Measurements from ENCODE around the gene QSOX2.

The QSOX2 gene

GRCh38 chr9:136264031-136264430 lies 18.4 kb upstream of the QSOX2 start:
- DNase-seq, result no peak

- DNase-seq, result no peak
These were observed 17.1 kb upstream of the QSOX2 start for GRCh38 chr9:136262671-136263178.

GRCh38 chr9:136261686-136262430 lies 16.2 kb upstream of the QSOX2 start:
- DNase-seq, result no peak

DNA sequence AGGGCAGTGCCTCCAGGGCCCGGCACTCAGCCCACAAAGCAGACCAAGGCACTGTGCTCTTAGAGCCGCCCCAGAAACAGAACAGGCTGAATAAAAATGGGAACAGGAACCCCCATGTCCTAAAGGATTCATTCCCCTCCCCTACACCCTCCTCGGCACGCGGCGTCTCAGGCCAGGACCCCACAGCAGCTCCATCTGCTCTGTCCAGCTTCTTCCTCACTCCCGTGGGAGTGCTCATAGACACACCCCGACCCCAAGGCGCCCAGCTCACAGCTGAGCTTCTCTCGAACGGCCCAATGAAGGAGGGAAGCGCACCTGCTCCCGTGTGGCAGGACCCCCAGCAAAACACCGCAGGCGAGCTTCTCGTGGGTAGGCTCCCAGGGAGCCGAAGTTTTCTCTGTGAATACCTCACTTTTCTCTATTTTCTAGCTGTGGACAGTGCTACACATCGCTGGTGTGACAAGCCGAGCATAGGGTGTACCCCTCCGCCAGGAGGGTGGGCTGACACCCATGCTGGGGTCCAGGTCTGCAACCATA lies 15.4 kb upstream of the QSOX2 start:
- no peak for DNase-seq

DNA sequence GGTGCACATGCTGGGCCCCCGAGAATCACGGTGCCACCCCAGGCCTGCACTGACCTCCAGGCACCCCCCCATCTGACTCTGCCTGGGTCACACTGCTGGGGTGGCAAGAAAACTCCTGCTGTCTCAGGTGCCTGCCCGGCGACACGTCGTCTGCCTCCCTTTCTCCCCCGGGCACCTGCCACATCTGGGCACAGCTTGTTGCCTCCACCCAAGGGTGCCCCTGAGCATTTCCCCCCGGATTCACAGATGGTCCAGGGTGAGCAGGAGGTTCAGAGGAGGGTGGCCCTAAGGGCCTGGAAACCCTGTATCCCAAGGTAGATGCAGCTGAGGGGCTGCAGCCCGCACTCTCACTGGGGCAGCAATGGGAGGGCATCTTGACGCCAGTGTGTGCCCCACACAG lies 14.9 kb upstream of the QSOX2 start:
- no peak for DNase-seq

DNA sequence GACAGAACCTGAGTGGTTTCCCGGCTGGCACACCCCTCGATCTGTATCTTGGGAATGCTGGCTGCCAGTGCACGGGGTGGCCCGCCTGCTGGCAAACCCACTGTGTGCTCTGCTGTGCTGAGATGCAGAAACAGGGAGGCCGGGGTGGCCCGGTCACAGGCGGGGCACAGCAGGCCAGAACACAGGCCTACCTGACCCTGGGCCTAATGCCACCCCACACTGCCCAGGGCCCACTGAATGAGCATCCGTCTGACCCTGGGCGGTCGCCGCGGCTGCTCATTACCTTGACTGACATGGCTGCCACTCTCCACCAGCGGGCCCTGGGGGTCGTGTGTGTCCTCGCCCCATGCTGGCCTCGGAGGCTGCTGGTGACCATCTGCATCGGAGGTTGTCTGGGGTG lies 14.2 kb upstream of the QSOX2 start:
- no peak for DNase-seq

DNA sequence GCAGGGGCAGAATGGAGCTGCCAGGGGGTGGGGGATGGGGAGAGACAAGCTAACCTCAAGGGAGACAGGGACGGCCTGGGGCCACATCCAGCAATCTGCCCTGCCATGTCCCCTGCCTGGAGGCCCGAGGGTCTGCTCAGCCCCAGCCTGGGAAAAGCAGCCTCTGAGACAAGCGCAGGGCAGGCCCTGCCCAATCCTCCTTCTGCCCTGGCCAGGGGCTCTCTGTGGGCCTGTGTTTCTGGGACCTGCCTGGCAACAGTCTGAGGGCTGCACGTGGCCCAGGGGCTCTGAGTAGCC lies 13.9 kb upstream of the QSOX2 start:
- no peak for DNase-seq

- DNase-seq, result no peak
These were observed 13.3 kb upstream of the QSOX2 start for GRCh38 chr9:136258786-136259516.

DNA sequence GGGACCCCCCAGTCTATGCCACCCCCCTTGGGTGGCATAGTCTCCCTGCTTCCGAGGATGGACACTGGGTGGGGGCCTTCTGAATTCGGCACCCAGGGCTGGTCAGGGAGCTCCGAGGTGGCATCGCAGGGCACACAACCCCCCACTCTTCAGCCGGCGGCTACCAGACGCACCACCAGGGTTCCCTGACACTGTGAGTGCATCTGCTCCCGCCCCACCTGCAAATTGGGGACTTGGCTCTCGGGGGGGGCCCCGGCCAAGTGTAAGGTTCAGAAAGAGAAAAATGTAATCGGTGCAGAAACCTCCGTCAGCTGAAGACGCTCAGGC lies 12.7 kb upstream of the QSOX2 start:
- no peak for DNase-seq

GRCh38 chr9:136257381-136258298 lies 12.0 kb upstream of the QSOX2 start:
- DNase-seq, result no peak

GRCh38 chr9:136255896-136256890 lies 10.6 kb upstream of the QSOX2 start:
- DNase-seq, result no peak

GRCh38 chr9:136255166-136255538 lies 9.5 kb upstream of the QSOX2 start:
- no peak for DNase-seq

DNA sequence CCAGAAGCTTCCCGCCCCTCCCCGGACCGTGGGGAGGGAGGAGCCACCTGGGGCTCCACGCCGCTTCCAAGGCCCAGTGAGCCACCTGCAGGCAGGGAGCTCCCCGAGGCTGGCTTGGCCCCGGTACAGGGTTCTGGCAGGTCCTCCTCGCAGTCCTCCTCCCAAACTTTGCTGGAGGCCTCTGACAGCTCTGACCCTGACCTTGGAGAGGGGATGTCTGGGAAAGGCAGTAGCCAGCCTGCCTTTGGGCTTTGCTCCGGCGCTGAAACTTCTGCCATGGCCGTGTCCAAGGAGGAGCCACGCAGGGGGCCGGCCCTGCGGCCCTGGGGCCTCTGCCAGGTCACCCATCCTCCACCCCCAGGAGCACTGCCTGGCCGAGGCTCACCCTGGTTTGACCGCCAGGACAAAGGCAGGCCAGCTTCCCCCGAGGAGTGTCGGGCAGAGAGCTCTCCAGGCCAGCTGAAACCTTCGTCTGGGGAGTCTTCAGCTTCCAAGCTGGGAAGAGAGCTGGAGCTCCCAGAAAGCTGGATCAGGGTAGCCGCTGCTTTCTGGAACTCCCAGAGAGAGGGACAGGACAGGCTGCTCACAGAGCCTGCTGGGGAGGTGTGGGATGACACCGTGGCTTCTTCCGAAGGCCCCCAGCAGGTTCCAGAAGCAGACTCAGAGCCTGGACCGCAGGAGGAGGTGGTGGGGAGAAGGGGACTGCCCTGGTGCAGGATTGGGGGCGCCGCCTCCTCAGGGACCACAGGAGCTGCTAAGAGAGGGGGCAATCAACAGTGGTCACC lies 9.0 kb upstream of the QSOX2 start:
- no peak for DNase-seq

GRCh38 chr9:136253246-136254130 lies 7.9 kb upstream of the QSOX2 start:
- DNase-seq, result no peak

GRCh38 chr9:136252846-136253245 lies 7.2 kb upstream of the QSOX2 start:
- no peak for DNase-seq

DNA sequence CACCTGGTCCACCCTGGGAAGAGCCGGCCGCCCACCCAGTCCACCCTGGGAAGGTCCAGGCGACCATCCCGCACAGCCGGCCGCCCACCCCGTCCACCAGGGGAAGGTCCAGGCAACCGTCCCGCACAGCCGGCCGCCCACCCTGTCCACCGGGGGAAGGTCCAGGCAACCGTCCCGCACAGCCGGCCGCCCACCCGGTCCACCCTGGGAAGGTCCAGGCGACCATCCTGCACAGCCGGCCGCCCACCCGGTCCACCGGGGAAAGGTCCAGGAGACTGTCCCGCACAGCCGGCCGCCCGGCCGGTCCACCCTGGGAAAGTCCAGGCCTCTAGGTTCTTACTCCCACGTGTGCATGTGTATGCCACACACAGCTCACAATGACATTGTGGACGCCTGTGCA lies 6.7 kb upstream of the QSOX2 start:
- DNase-seq, result no peak

DNA sequence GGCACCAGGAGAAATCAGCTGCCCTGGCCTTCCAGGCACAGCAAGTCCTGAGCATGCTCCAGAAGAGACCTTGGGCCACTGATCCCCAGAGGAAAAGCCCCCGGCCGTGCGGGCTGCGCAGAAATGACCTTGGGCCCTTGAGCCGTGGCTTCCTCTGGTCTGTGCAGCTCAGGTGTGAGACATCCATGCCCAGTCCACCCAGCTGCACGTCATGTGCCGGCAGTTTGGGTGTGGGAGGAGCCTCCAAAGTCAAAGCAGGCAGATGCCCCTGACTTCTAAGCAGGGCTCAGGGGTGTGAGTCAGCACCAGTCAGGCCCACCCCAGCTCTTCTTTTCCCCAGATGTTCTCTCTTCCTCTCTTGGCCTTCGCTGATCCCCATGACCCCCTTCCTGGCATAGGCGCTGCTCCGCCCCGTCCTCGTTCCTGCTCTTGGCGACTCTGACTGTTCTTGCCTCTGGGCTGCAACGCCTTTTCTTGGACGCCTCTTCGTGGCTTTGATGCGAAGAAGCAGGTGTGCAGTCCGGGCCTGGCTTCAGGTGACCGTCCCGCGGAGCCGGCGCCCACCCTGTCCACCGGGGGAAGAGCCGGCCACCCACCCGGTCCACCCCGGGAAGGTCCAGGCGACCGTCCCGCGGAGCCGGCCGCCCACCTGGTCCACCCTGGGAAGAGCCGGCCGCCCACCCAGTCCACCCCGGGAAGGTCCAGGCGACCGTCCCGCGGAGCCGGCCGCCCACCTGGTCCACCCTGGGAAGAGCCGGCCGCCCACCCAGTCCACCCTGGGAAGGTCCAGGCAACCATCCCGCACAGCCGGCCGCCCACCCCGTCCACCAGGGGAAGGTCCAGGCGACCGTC lies 5.9 kb upstream of the QSOX2 start:
- no peak for DNase-seq

DNA sequence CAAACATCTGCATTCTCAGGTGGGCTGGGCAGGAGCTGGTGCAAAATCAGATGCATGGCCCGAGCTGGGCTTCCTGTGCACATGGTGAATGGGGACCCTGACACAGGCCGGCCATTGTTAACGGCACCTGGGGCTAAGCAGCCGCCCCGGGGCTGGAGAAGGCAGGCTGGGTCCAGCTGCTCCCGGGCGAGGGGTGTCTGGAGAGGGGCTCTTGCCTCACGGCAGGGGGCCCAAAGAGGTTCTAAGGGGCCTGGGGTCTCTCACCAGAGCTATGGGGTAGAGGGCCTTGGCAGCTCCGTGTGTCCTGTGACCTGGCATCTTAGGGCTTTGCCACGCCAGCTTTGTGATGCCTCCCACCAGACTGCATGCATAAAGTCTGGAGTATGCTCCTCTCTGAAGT lies 5.1 kb upstream of the QSOX2 start:
- DNase-seq, result no peak

DNA sequence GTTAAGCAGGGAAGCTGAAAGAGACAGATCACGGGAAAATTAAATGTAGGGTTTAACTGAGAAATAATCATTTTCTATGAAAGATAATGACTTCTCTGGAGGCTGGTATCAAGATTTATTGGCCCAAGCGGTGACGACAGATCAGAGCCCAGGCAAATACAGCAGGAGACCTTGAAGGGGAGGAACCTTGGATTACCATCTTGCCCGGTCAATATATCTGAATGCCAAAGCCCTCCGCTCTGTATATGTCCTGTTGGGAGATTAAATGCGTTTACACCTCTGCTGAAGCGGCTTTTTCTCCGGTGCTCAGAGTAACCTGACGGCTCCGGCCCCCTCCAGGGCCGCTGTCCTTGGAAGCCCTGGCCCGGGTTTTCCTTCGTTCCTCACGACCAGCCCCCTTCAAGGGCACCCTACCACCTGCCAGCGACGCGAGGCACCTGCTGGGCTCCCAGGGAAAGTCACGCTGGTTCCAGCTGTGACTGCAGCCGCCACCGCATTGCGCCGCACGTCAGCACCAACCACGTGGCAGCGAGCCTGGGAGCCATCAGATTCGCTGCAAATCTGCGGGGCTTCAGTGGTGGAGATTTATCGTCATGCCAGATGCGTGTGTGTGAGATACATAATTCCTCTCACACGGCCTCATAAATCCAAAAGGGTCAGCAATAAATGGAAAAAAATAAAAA lies 4.4 kb upstream of the QSOX2 start:
- peak; percentile 83 for DNase-seq
